GM11168 (cell line): ENCODE measurements around the gene ALOX5AP.

ENCODE experiments used
- in situ Hi-C: fragments of 300-500 bp; cut with MboI; formaldehyde crosslinking; loops from one replicate; pipeline ENCODE4 v1.12.0; 2022; ENCODE audit warnings: low sequenced_read_pairs; ENCODE audit not compliant: unreplicated experiment

The ALOX5AP gene

DNA sequence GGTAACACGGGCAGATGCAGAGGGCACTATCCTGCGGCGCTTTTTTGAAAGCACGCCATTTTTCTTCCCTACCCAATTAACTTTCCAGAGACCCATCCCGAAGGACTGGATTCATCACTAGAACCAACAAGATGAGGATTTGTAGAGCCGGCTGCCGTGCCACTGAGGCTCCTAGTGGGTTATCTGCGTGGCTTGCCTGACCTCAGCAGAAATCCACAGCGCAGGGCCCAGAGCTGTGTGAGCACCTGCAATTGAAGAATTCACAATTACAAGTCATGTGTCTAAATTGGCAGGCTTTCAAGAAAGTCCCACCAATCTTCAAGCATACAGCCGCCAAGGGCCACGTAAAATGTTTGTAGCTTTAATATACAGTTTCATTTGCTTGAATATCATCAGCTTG lies 75.5 kb downstream of the ALOX5AP start:
- in situ Hi-C loops, result no loop called here
